IMR-90 (cell line): ENCODE data around the gene FAM131B. TPM values are rescaled to one million over a fixed set of nuclear protein-coding genes. Genes with fewer than 3 reads are reported as not detected.

Experiments
- ATAC-seq: fragments of 200-7000 bp; cut with Tn5 transposase; 2 replicates; pipeline ENCODE4 v1.9.1; 2020; ENCODE audit warnings: low read depth, mild to moderate bottlenecking, moderate library complexity
- BruUV-seq: library from RNA; stranded (reverse); fragments of 400-500 nt; replicated peaks from 2 replicates; lab custom pipeline; 2021; lab: Mats Ljungman, UMichigan
- CTCF ChIA-PET: fragments of 300-600 bp; formaldehyde crosslinking; extraction: SDS; loops from one replicate; lab custom pipeline; 2021; ENCODE audit warnings: antibody characterized with exemption; lab: Yijun Ruan, JAX
- POLR2A ChIA-PET: fragments of 300-600 bp; sonication (Branson Sonifier 250); formaldehyde crosslinking; loops from one replicate; lab custom pipeline; 2022; ENCODE audit warnings: antibody characterized with exemption; ENCODE audit not compliant: unreplicated experiment; lab: Charles Lee
- DNase-seq: peaks from one replicate; pipeline ENCODE4 v3.0.0; 2013
- H2AFZ ChIP-seq: replicated peaks from 2 replicates; pipeline ENCODE3; 2013; ENCODE audit warnings: low read length, mild to moderate bottlenecking; ENCODE audit not compliant: poor library complexity
- H2AK5ac ChIP-seq: 2 replicates; pipeline ENCODE4 v1.6.1; 2013; ENCODE audit warnings: low read depth, low read length, inconsistent platforms
- H2AK9ac ChIP-seq: replicated peaks from 2 replicates; pipeline ENCODE3; 2013; ENCODE audit warnings: mild to moderate bottlenecking, low read depth, low read length, moderate library complexity; ENCODE audit not compliant: poor library complexity
- H2BK120ac ChIP-seq: 2 replicates; pipeline ENCODE4 v1.6.1; 2013; ENCODE audit warnings: low read depth, low read length, inconsistent platforms
- H2BK15ac ChIP-seq: 3 replicates; pipeline ENCODE4 v1.6.1; 2013; ENCODE audit warnings: low read depth, low read length, inconsistent platforms
- H2BK20ac ChIP-seq: 2 replicates; pipeline ENCODE4 v1.6.1; 2013; ENCODE audit warnings: low read depth, mild to moderate bottlenecking, inconsistent platforms, low read length, moderate library complexity
- H2BK5ac ChIP-seq: 2 replicates; pipeline ENCODE4 v1.6.1; 2013; ENCODE audit warnings: mild to moderate bottlenecking, low read depth, low read length, inconsistent platforms; ENCODE audit not compliant: poor library complexity, severe bottlenecking
- H3K14ac ChIP-seq: replicated peaks from 2 replicates; pipeline ENCODE4 v1.6.1; 2013; ENCODE audit warnings: low read depth, low read length, inconsistent platforms
- H3K18ac ChIP-seq: 2 replicates; pipeline ENCODE4 v1.6.1; 2013; ENCODE audit warnings: low read depth, low read length, control low read depth
- H3K23ac ChIP-seq: 2 replicates; pipeline ENCODE4 v1.6.1; 2013; ENCODE audit warnings: low read depth, low read length, inconsistent platforms
- H3K27ac ChIP-seq: 2 replicates; pipeline ENCODE4 v1.5.1; 2013; ENCODE audit warnings: mild to moderate bottlenecking, control low read depth, low read length; ENCODE audit not compliant: insufficient read depth
- H3K27me3 ChIP-seq: 2 replicates; pipeline ENCODE4 v1.6.1; 2013; ENCODE audit warnings: low read length; ENCODE audit not compliant: control insufficient read depth, insufficient read depth
- H3K36me3 ChIP-seq: 2 replicates; pipeline ENCODE4 v1.6.1; 2013; ENCODE audit warnings: low read length, mixed read lengths; ENCODE audit not compliant: control insufficient read depth, insufficient read depth
- H3K4ac ChIP-seq: 2 replicates; pipeline ENCODE4 v1.6.1; 2013; ENCODE audit warnings: low read depth, low read length, inconsistent platforms
- H3K4me1 ChIP-seq: 2 replicates; pipeline ENCODE4 v1.6.1; 2013; ENCODE audit warnings: low read length, mixed read lengths; ENCODE audit not compliant: control insufficient read depth, insufficient read depth
- H3K4me2 ChIP-seq: 2 replicates; pipeline ENCODE4 v1.6.1; 2013; ENCODE audit warnings: low read depth, mild to moderate bottlenecking, control low read depth, low read length, moderate library complexity
- H3K4me3 ChIP-seq: 2 replicates; pipeline ENCODE4 v1.5.1; 2013; ENCODE audit warnings: low read depth, mild to moderate bottlenecking, control low read depth, low read length, moderate library complexity; ENCODE audit not compliant: insufficient read depth
- H3K56ac ChIP-seq: 2 replicates; pipeline ENCODE4 v1.6.1; 2013; ENCODE audit warnings: low read length, inconsistent platforms; ENCODE audit not compliant: insufficient read depth; ENCODE audit errors: extremely low read depth
- H3K79me1 ChIP-seq, 2 experiments: 2 replicates each; pipeline ENCODE4 v1.6.1; 2013; ENCODE audit warnings: low read length in 2 of 2, inconsistent platforms in 1 of 2, low read depth in 1 of 2
- H3K9ac ChIP-seq: 2 replicates; pipeline ENCODE4 v1.6.1; 2013; ENCODE audit warnings: low read depth, low read length, control low read depth
- H3K9me1 ChIP-seq: 2 replicates; pipeline ENCODE4 v1.6.1; 2013; ENCODE audit warnings: low read length, inconsistent platforms; ENCODE audit not compliant: insufficient read depth
- H3K9me3 ChIP-seq: 2 replicates; pipeline ENCODE4 v1.6.1; 2013; ENCODE audit warnings: low read length; ENCODE audit not compliant: control insufficient read depth, insufficient read depth
- H4K20me1 ChIP-seq: 2 replicates; pipeline ENCODE4 v1.6.1; 2013; ENCODE audit warnings: low read length, inconsistent platforms; ENCODE audit not compliant: insufficient read depth
- H4K5ac ChIP-seq: 2 replicates; pipeline ENCODE4 v1.6.1; 2013; ENCODE audit warnings: mild to moderate bottlenecking, low read depth, low read length, control low read depth
- H4K8ac ChIP-seq, 2 experiments: 2 replicates each; pipeline ENCODE4 v1.6.1; 2013; ENCODE audit warnings: low read depth in 2 of 2, low read length in 2 of 2, control low read depth in 1 of 2, inconsistent platforms in 1 of 2
- H4K91ac ChIP-seq: 2 replicates; pipeline ENCODE4 v1.6.1; 2013; ENCODE audit warnings: low read depth, low read length, inconsistent platforms; ENCODE audit not compliant: insufficient read depth
- BHLHE40 ChIP-seq: fragments of 150-350 bp; IDR thresholded peaks from 2 replicates; pipeline ENCODE4 v1.6.1; 2016; ENCODE audit warnings: mild to moderate bottlenecking, low read depth, low read length
- CEBPB ChIP-seq: IDR thresholded peaks from 2 replicates; pipeline ENCODE4 v1.6.1; 2012; ENCODE audit warnings: low read depth, low read length, improper control_type of control experiment
- RCOR1 ChIP-seq: IDR thresholded peaks from 2 replicates; pipeline ENCODE4 v1.6.1; 2012; ENCODE audit warnings: mild to moderate bottlenecking, low read length, improper control_type of control experiment; ENCODE audit not compliant: insufficient replicate concordance
- RFX5 ChIP-seq: IDR thresholded peaks from 2 replicates; pipeline ENCODE4 v1.8.0; 2012; ENCODE audit warnings: low read depth, mild to moderate bottlenecking, low read length, moderate library complexity
- WGBS, 2 experiments: methylation state at CpG; one replicate each; pipeline versions ENCODE4 v1.1.5 to v1.1.7; 2013; ENCODE audit warnings: missing lambda C conversion rate in 2 of 2; ENCODE audit not compliant: insufficient read length in 1 of 2; ENCODE audit errors: extremely low coverage in 2 of 2; 5-methylcytosine and 5-hydroxymethylcytosine counted together
- dilution Hi-C: fragments of 300-500 bp; cut with HindIII; formaldehyde crosslinking; loops from one replicate; pipeline ENCODE4 v1.14.3; 2018; ENCODE audit warnings: low sequenced_read_pairs; ENCODE audit not compliant: unreplicated experiment
- in situ Hi-C: fragments of 300-500 bp; cut with MboI; formaldehyde crosslinking; loops from 3 replicates; pipeline ENCODE4 v1.14.3; 2019; ENCODE audit warnings: low sequenced_read_pairs, inconsistent platforms, mixed read lengths
- intact Hi-C: fragments of 100-400 bp; cut with micrococcal nuclease; formaldehyde crosslinking; loops from 2 replicates; pipeline ENCODE4 v1.10.0; 2022
- polyA plus RNA-seq, 3 experiments: library from polyadenylated mRNA; depleted of rRNA; stranded (reverse); fragments of >200 nt; gene quantifications; 2 replicates each; pipeline ENCODE4 v1.2.3, GENCODE V29; 2012; ENCODE audit warnings: low replicate concordance in 1 of 3
- total RNA-seq: library from RNA; depleted of rRNA; stranded (reverse); fragments of >200 nt; gene quantifications from 2 replicates; pipeline ENCODE4 v1.2.3, GENCODE V29; 2012

The FAM131B gene
- total and polyA plus RNA-seq, 2 of the 4 experiments (the other 2 are of a cell fraction): 3.4 to 4.3 TPM

DNA sequence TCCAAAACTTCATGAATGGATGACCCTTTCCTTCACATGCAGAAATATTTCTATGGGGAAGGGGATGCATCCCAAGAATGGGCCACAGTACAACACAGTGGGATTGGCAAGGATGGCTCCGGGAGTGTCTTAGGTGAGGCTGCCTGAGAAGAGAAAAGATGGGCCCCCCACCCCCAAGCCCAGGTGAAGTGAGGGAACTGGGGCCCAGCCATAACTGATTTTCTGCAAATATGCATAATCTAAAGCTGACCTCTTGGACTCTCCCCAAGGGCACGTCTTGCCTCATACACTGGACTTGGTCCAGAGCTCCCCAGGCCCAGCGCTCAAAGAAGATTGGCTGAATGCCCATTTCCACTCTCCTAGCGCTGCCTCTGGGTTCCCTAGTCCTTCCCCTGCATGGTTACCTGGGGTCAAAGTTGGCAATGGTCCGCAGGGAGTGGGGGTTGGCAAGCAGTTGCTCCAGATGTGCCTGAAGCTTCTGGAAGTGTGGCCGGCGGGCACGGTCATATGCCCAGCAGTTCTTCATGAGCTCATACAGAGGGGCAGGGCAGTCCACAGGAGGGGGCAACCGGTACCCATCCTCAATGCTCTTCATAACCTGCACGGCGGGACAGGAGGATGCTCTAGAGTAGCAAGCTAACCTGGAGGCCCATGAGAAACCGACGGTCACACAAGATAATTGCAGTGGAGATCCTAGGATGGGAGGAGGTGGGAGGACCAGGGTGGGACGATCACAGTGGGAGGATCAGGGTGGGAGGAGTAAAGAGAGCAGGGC lies 30.9 kb upstream of the FAM131B start:
- Histone ChIP-seq H2BK20ac (no peak overlapping the region; the same call in 1 of the 2 replicates), H2BK120ac (no peak overlapping the region), H4K8ac (no peak overlapping the region), H3K4me1 (peaks cover 40% of the 10 kb centered on the region), H4K5ac (no peak overlapping the region), H3K14ac (no peak overlapping the region), H3K18ac (no peak overlapping the region; the same call in 1 of the 2 replicates), H3K79me1 (peaks cover 16 to 41% of the 10 kb centered on the region in 2 experiments; a peak in 3 of 4 replicates), H3K36me3 (peaks cover 44% of the 10 kb centered on the region), H2BK15ac (no peak overlapping the region), H3K9me3 (no peaks in the 10 kb centered on the region), H3K27me3 (peaks cover 3% of the 10 kb centered on the region; the same call in 1 of the 2 replicates), H3K9me1 (peaks cover 30% of the 10 kb centered on the region), H2AFZ (no peak overlapping the region), H3K4me2 (no peak overlapping the region), H2AK5ac (no peak overlapping the region), H2BK5ac (no peak overlapping the region), H3K23ac (no peak overlapping the region), H3K27ac (no peak overlapping the region), H3K4ac (no peak overlapping the region), H3K9ac (no peak overlapping the region), H3K4me3 (no peak overlapping the region), H4K91ac (no peak overlapping the region), H4K20me1 (peaks cover 57% of the 10 kb centered on the region), H2AK9ac (no peak overlapping the region), H3K56ac (no peak overlapping the region)
- ATAC-seq (peak; percentile 5), DNase-seq (peak; percentile 45)
- no TSS peak for BruUV-seq
- WGBS, 2 experiments: 65% methylated on average over 7 of the region's 14 CpGs; no CpG with 5 or more reads in 1 of the 2 experiments
- TF ChIP-seq RFX5: no peak
- TF ChIP-seq CEBPB: 0 out of 2 replicates have a peak, but pooled peaks have one; percentile 22
- no peak for TF ChIP-seq BHLHE40
- no peak for TF ChIP-seq RCOR1
- in situ Hi-C loops (no loop called here), dilution Hi-C loops (no loop called here), intact Hi-C loops (loop anchor here (5.0 kb wide), 1 partner anchor 99 kb away; no protein-coding TSS in a partner anchor)
- ChIA-PET CTCF (interaction anchor here (0.9 kb wide), 1 partner anchor 153 kb away, joined by 5 read pairs; no protein-coding TSS in a partner anchor), POLR2A (interaction anchor here (0.9 to 1.7 kb wide), 2 partner anchors 9 to 68 kb away, joined by 3 to 5 read pairs; no protein-coding TSS in a partner anchor)
